ENCODE results near the gene PTPRN2.

PTPRN2 gene

DNA sequence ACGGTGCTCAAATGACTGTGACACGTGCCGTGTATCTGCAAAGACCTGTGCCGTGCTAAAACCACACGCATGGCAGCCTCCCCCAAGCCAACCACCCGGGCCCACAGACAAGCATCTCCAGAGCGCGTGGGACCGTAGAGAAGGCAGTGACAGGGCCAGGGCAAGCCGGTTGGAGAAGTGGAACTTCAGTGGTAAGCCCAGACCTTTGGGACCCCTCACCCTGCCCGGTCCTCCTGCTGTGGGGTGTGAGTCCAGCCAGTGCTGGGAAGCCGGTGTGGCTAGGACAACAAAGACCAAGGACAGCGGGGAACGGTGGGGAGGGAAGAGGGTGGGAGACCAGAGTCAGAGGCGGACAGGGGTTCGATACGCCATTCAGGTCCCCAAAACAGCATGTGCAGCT lies 774.6 kb downstream of the PTPRN2 start:
- no peak for DNase-seq (ENCODE audit: low read depth)

GRCh38 chr7:157811946-157812345 lies 775.7 kb downstream of the PTPRN2 start:
- DNase-seq (ENCODE audit: low read depth): no peak

DNA sequence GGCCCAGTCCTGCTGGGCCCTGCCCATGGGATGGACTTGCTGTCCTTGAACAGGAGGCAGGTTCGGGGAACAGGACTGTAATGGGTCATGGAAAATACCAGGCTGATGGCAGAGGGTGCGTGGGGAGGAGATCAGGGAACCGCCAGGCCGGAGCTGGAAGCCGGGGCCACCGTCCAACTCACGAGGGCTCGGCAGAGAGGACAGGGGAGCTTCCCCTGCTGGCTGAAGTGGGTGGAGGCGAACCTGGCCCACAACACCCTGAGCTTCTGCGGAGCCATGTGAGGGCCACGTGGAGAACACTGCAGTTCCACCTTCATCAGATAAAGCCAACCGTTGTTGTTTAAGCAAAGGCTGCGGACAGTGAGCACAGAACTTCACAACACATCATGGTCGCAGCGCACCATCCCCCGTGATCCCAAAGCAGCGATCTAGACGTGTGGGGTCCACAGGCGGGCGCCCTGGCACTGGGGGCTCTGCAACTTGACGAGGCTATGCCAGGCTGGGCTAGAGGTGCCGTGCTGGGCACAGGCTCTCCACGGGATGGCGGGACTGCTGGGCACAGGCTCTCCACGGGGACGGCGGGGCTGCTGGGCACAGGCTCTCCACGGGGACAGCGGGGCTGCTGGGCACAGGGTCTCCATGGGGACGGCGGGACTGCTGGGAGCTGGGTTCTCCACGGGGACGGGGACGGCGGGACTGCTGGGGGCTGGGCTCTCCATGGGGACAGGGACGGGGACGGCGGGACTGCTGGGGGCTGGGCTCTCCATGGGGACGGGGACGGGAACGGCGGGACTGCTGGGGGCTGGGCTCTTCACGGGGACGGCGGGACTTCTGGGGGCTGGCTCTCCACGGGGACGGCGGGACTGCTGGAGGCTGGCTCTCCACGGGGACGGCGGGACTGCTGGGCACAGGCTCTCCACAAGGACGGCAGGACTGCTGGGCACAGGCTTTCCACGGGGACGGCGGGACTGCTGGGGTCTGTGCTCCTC lies 777.5 kb downstream of the PTPRN2 start:
- no peak for DNase-seq (ENCODE audit: low read depth)

DNA sequence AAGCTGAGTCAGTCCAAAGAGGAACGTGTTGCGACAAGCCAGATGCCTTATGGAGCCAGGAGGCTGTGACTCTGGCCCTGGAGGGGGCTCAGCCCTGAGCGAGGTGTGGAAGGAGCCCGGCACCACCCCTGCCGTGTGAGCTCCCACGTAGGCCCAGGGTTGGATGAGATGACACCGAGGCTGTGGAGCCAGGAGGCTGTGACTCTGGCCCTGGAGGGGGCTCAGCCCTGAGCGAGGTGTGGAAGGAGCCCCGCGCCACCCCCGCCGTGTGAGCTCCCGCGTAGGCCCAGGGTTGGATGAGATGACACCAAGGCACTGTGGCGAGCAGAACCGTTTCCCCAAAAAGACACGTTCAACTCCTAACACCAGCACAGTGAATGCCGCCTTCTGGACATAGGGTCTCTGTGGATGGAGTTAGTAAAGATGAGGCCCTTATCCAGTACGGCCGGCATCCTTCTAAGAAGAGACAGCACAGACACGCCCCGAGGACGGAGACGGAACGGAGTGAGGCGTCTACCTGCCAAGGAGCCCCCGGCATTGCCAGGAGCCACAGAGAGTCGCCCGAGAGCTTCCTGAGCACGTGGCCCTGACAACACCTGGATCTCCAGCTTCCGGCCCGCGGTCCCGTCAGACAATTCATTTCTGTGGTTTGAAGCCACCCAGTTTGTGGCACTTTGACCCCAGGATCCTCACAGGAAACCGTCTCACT lies 778.3 kb downstream of the PTPRN2 start:
- no peak for DNase-seq (ENCODE audit: low read depth)

DNA sequence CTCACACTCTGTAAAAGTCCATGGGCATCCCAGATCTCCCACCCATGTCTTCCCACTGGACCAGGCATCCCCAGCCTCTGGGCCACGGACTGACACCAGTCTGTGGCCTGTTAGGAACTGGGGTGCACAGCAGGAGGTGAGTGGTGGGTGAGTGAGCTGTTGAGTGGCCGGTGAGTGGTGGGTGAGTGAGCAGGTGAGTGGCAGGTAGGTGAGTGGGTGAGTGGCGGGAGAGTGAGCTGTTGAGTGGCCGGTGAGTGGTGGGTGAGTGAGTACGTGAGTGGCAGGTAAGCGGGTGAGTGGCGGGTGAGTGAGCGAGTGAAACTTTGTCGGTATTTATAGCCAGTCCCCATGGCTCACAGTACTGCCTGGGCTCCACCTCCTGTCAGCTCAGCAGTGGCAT lies 779.6 kb downstream of the PTPRN2 start:
- no peak for DNase-seq (ENCODE audit: low read depth)

GRCh38 chr7:157807510-157807909 lies 780.1 kb downstream of the PTPRN2 start:
- DNase-seq (ENCODE audit: low read depth): no peak

DNA sequence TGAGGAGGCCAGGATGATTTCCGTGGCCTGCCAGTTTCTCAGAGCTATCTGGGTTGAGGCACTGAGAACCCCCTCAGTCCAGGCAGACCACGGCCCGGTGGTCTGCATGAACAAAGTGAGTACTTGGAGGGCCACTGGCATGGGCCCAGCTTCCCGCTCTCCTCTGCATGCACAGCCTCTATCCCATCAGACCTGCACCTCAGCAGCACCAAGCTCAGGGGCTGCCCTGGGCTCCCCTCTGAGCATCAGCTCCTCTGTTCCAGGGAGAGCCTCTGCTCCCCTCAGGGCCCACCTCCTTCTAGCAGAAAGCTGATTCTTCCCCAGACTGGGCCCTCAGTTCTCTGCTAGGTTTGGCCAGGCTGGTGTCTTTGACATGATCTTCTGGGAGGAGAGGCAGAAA lies 780.9 kb downstream of the PTPRN2 start:
- DNase-seq (ENCODE audit: low read depth): no peak

GRCh38 chr7:157805713-157806112 lies 781.9 kb downstream of the PTPRN2 start:
- DNase-seq (ENCODE audit: low read depth): no peak

- no peak for DNase-seq (ENCODE audit: low read depth)
Measured at GRCh38 chr7:157803906-157804305, 783.7 kb downstream of the PTPRN2 start.

DNA sequence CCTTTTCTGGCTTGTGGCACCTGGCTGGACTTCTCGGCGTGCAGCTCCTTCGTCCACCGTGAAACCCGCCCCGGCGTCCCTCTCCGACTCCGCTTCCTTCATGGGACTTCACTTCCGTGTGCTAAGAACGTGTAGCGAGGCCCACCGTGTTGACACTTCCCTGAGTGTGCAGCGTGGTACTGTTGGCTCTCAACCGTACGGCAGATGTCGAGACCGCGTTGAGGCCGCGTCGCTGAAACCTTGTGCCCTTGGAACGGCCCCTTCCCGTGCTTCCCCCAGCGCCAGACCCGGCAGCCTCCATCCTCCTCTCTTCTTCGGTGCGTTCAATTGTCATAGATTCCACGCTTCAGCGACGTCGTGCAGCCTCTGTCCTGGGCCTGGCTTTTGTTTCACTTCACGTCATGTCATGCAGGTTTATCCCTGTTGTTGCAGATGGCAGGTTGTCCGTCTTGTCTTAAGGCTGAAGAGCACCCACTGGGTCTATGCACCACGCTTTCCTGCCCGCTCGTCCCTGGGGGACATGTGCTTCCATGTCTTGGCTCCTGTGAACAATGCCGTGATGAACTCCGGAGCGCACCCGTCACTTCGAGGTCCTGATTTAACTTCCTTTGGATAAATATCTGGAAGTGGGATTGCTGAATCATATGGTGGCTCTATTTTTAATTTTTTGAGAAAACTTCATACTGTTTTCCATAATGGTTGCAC lies 785.5 kb downstream of the PTPRN2 start:
- no peak for DNase-seq (ENCODE audit: low read depth)

GRCh38 chr7:157801113-157801512 lies 786.5 kb downstream of the PTPRN2 start:
- no peak for DNase-seq (ENCODE audit: low read depth)

DNA sequence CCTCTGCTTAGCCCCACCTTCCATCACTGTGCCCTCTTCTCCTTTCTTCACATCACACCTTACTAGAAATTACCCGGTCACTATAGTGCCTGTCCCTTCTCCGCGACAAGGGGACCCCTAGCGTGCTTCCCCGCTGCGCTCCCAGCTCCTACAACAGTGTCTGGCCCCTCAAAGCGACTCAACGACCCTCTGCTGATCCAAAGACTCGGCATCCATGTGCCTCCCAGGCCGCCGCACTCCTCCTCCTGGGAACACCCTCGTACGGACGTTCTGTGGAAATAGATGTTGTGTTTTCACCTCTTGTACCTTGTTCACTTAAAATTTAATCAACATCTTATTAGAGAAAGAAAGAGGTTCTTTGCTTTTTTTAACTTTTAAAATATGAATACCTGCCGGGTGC lies 787.3 kb downstream of the PTPRN2 start:
- DNase-seq (ENCODE audit: low read depth): no peak

- DNase-seq (ENCODE audit: low read depth): no peak
Measured at GRCh38 chr7:157799076-157799685, 788.4 kb downstream of the PTPRN2 start.

GRCh38 chr7:157797361-157797760 lies 790.3 kb downstream of the PTPRN2 start:
- DNase-seq (ENCODE audit: low read depth): no peak

DNA sequence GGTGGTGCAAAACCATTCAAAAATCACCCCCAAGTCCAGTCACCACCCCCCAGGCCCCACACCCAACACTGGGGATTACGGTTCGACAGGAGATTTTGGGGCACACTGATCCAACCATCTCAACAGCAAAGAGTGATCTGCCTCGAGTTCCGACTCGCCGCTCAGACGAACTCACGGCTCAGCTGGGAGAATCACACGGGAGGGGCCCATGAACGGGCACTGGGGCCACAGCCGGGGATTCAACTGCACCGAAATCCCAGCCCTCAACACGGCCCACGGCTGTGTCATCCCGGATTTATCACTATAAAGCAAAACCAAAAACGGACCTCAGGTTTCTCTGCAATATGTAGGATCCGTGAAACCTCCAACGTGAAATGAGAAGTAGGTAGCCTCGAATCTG lies 790.8 kb downstream of the PTPRN2 start:
- no peak for DNase-seq (ENCODE audit: low read depth)

- DNase-seq (ENCODE audit: low read depth): no peak
Measured at GRCh38 chr7:157795643-157796042, 792.0 kb downstream of the PTPRN2 start.

GRCh38 chr7:157795199-157795598 lies 792.4 kb downstream of the PTPRN2 start:
- DNase-seq (ENCODE audit: low read depth): no peak

DNA sequence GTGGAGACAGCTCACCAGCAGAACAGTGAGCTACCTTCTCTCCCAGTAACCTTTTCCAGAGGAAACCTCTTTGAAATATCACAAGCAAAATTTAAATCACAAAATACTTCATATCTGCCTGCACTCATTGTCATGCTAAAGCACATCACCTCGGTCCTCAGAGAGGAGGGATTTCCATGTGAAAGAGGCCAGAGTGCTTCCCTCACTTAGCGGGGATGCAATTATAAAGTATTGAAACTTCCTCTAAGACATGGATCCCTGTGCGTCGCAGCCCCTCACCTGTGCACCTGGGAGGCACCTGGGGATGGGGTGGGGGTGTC lies 792.9 kb downstream of the PTPRN2 start:
- DNase-seq (ENCODE audit: low read depth): no peak

GRCh38 chr7:157793973-157794745 lies 793.5 kb downstream of the PTPRN2 start:
- no peak for DNase-seq (ENCODE audit: low read depth)

GRCh38 chr7:157793087-157793353 lies 794.6 kb downstream of the PTPRN2 start:
- no peak for DNase-seq (ENCODE audit: low read depth)

DNA sequence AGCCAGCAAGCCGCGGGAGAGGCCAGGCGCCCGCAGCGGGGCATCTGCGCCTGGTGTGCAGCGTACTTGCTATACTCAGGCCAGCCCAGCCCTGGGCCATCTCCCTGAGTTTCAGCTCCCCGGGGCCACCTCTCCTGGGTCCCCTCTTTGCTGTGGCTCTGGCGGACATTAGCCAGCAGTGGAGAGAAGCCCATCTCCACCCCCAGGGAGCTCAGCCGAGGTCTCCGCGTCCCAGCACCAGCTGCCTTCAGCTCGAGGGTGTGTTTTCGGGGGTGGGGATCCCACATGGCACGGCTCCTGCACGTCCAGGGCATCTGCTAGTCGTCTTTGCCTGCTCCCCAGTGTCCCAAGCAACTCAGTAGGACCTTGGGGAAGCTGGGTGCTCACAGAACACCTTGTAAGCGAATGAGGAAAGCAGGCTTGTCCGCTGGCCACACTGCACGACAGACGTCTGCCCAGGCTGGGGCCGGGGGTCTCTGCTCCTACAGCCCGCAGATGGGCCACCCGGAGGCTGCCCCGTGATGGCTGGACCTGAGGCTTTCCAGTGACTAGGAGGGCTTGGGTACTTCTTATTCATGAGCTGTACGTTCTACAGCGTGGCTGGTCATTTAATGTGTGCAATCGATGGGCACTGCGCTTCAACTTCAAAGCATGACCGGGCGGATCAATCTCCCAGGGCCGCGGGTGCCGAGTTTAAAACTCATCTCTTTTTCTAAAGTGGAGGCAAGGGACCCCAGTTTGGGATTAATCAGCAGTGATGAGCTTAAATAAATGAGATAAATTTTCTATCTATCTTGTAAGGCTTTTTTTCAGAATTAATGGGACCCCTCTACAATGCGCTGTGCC lies 795.2 kb downstream of the PTPRN2 start:
- DNase-seq (ENCODE audit: low read depth): no peak
